Ovary (tissue), 9 donors: ENCODE measurements around the gene HBD. TPM values are rescaled to one million over a fixed set of nuclear protein-coding genes. Genes with fewer than 3 reads are reported as not detected.
"Not testable (repeated sequence)": the region's sequence is repeated elsewhere in the genome, so short reads cannot be mapped to it uniquely, and the experiment has no call there.

ENCODE experiments used
- DNase-seq, 5 donors: peaks; one replicate each; pipeline ENCODE4 v3.0.0-alpha.2; 2019 to 2020
- H3K27ac ChIP-seq, 2 donors: fragments of 200-600 bp; one replicate each; pipeline versions ENCODE4 v1.5.1 to v1.8.0; 2019 to 2022
- H3K27me3 ChIP-seq: fragments of 200-600 bp; one replicate; pipeline ENCODE4 v1.8.0; 2022
- H3K36me3 ChIP-seq: fragments of 200-600 bp; sonication (generic); one replicate; pipeline ENCODE4 v1.5.1; 2019
- H3K4me1 ChIP-seq: one replicate; pipeline ENCODE4 v1.8.1; 2013; ENCODE audit warnings: mild to moderate bottlenecking, moderate library complexity; ENCODE audit not compliant: insufficient read depth
- H3K4me3 ChIP-seq: fragments of 200-600 bp; sonication (generic); one replicate; pipeline ENCODE4 v1.5.1; 2017
- H3K9me3 ChIP-seq, 2 donors: fragments of 200-600 bp in 1 of 2; sonication (generic) in 1 of 2; one replicate each; pipeline versions ENCODE4 v1.5.1 to v1.8.1; 2013 to 2019; ENCODE audit warnings: mild to moderate bottlenecking in 1 of 2, moderate library complexity in 1 of 2
- EP300 ChIP-seq: sonication (generic); formaldehyde crosslinking; IDR thresholded peaks from one replicate; pipeline ENCODE4 v1.6.1; 2017; ENCODE audit warnings: antibody characterized with exemption
- POLR2A ChIP-seq: fragments of 450-650 bp; IDR thresholded peaks from one replicate; pipeline ENCODE4 v1.6.1; 2017; ENCODE audit warnings: antibody characterized with exemption, mild to moderate bottlenecking, moderate library complexity
- WGBS, 3 donors: extraction: QIAGEN DNeasy Blood & Tissue Kit in 1 of 3; methylation state at CpG; one replicate each; pipeline versions ENCODE4 v1.1.5 to v1.1.7; 2013 to 2017; 5-methylcytosine and 5-hydroxymethylcytosine counted together
- intact Hi-C, 4 donors: fragments of 100-400 bp; cut with DNase I; formaldehyde crosslinking; loops; one replicate each; pipeline versions ENCODE4 v1.11.0 to v1.15.1; 2022 to 2023
- polyA plus RNA-seq, 2 donors: library from polyadenylated mRNA; stranded (reverse); fragments of 200-250 nt in 1 of 2; fragments of 350-450 nt in 1 of 2; fragmentation: Illumina TruSeq in 1 of 2; extraction: RNeasy Lipid Tissue Mini Kit (QIAGEN cat#74804) in 1 of 2; gene quantifications; one replicate each; pipeline ENCODE4 v1.2.3, GENCODE V29; 2013 to 2014
- total RNA-seq, 7 donors: library from RNA; depleted of rRNA in 2 of 7; stranded (reverse); fragments of >200 nt in 2 of 7; fragmentation: NEBNext Ultra II Directional in 3 of 7; extraction: Animal tissue kit (Norgen Biotek cat#: 25700) in 3 of 7; gene quantifications; one replicate each; pipeline versions ENCODE4 v1.1.0 to v1.2.4, GENCODE V29; 2016 to 2023
- TF ChIP-seq, protein P1 (sequence below), 3 donors: fragments of 450-650 bp in 2 of 3; fragments of 200-600 bp in 1 of 3; IDR thresholded peaks; one replicate each; pipeline versions ENCODE4 v1.5.1 to v1.8.0; 2016 to 2022; ENCODE audit warnings: antibody characterized with exemption in 3 of 3, mild to moderate bottlenecking in 1 of 3
- donor health status: DM: no; HTN: no; CAD: no; lungs with moderate emphysema.
- donor health status: DM: no; HTN: no; CAD: no.
- donor health status: Bipolar disorder and iron deficiency.
- donor health status: DM: yes; HTN: yes; CAD: no.
- donor health status: DM: no; HTN: no; CAD: no.
- donor health status: DM: yes; HTN: yes; CAD: no.

Gene HBD
- total and polyA plus RNA-seq, 9 donors = 2.4 to 3.2 TPM; not detected in 7

DNA sequence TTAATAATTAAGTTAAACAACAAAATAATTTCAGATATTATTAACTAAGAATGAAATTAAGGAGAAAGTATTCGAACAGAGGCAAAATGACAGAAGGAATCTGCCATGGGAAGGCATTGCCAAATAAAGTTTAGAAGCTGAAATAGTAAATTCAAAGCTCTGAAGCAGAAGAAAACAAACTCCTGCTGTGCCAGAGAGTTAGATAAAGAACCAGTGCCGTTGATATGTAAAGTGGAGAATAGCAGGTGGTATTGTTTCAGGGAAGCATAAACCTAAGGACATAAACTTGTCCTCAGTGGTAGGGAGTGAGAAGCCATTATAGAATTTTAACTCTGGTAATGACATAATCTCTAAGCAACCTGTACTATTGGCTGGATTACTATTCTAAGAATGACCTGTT lies 23.0 kb upstream of the HBD start:
- no peak overlapping the region for H3K27ac ChIP-seq
- H3K4me3 ChIP-seq = no peak overlapping the region
- intact Hi-C loops = no loop called here
- TF ChIP-seq EP300 (no peak), POLR2A (no peak)
- TF ChIP-seq, protein P1, sequence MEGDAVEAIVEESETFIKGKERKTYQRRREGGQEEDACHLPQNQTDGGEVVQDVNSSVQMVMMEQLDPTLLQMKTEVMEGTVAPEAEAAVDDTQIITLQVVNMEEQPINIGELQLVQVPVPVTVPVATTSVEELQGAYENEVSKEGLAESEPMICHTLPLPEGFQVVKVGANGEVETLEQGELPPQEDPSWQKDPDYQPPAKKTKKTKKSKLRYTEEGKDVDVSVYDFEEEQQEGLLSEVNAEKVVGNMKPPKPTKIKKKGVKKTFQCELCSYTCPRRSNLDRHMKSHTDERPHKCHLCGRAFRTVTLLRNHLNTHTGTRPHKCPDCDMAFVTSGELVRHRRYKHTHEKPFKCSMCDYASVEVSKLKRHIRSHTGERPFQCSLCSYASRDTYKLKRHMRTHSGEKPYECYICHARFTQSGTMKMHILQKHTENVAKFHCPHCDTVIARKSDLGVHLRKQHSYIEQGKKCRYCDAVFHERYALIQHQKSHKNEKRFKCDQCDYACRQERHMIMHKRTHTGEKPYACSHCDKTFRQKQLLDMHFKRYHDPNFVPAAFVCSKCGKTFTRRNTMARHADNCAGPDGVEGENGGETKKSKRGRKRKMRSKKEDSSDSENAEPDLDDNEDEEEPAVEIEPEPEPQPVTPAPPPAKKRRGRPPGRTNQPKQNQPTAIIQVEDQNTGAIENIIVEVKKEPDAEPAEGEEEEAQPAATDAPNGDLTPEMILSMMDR (IDR thresholded peaks at IDR 0.05) = no peak
- H3K36me3 ChIP-seq = no peaks in the 10 kb centered on the region
- H3K4me1 ChIP-seq = no peaks in the 10 kb centered on the region
- no peaks in the 10 kb centered on the region for H3K27me3 ChIP-seq
- WGBS, 3 donors = 16 to 27% (median 19%) methylated on average over 2 of the region's 2 CpGs
- H3K9me3 ChIP-seq = no peaks in the 10 kb centered on the region
- DNase-seq = no peak

DNA sequence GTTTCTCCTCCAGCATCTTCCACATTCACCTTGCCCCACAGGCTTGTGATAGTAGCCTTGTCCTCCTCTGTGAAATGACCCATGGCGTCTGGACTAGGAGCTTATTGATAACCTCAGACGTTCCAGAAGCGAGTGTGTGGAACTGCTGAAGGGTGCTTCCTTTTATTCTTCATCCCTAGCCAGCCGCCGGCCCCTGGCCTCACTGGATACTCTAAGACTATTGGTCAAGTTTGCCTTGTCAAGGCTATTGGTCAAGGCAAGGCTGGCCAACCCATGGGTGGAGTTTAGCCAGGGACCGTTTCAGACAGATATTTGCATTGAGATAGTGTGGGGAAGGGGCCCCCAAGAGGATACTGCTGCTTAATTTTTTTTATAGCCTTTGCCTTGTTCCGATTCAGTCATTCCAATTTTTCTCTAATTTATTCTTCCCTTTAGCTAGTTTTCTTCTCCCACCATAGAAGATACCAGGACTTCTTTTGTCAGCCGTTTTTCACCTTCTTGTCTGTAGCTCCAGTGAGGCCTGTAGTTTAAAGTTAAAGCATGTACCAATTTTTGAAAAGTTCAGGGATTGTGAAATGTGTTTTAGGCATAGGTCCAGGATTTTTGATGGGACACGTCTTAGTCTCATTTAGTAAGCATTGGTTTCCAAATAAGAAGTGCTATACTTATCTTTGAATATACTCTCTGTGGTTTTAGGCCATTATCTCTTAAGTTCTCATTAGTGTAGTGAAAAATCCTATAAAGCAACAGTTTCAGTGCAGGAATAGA lies 20.5 kb upstream of the HBD start, which contains the start of gene HBG2:
HBG2 (minus strand) TSS at position 136 of the 768 bp plus-strand sequence; CDS start at position 83, 53 bp downstream.
- H3K27ac ChIP-seq, H3K9me3 ChIP-seq, H3K4me3 ChIP-seq, H3K27me3 ChIP-seq, intact Hi-C loops, H3K4me1 ChIP-seq, H3K36me3 ChIP-seq, DNase-seq: not testable (repeated sequence)
- WGBS, 3 donors = 23 to 38% (median 25%) methylated on average over 4 of the region's 9 CpGs

DNA sequence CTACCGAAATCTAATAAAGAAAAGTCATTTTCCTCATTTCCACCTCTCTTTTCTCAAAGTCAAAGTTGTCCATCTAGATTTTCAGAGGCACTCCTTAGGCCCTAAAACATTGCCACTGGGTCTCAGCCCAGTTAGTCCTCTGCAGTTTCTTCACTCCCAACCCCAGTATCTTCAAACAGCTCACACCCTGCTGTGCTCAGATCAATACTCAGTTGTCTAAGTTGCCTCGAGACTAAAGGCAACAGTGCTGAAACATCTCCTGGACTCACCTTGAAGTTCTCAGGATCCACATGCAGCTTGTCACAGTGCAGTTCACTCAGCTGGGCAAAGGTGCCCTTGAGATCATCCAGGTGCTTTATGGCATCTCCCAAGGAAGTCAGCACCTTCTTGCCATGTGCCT lies 19.7 kb upstream of the HBD start:
- H3K9me3 ChIP-seq, intact Hi-C loops, DNase-seq, H3K36me3 ChIP-seq, H3K27me3 ChIP-seq, H3K27ac ChIP-seq, H3K4me1 ChIP-seq, H3K4me3 ChIP-seq: not testable (repeated sequence)
- WGBS, 3 donors = 77 to 85% (median 84%) methylated on average over 2 of the region's 2 CpGs

- DNase-seq, H3K4me1 ChIP-seq, H3K4me3 ChIP-seq, intact Hi-C loops, H3K9me3 ChIP-seq, H3K27me3 ChIP-seq, H3K27ac ChIP-seq, H3K36me3 ChIP-seq: not testable (repeated sequence)
- WGBS, 3 donors = 43 to 84% (median 50%) methylated on average over 5 of the region's 5 CpGs
Measured at GRCh38 chr11:5253440-5253839, 19.2 kb upstream of the HBD start.

- Histone ChIP-seq H3K36me3 (no peaks in the 10 kb centered on the region), H3K4me3 (no peak overlapping the region), H3K27me3 (no peaks in the 10 kb centered on the region), H3K4me1 (no peaks in the 10 kb centered on the region), H3K9me3 (no peaks in the 10 kb centered on the region), H3K27ac (no peak overlapping the region)
- TF ChIP-seq, protein P1 (IDR thresholded peaks at IDR 0.05) = no peak
- TF ChIP-seq EP300 (no peak), POLR2A (no peak)
- WGBS, 3 donors = 46 to 57% (median 54%) methylated on average over 1 of the region's 1 CpG
- no peak for DNase-seq
- intact Hi-C loops = no loop called here
Measured at GRCh38 chr11:5252919-5253265, 18.6 kb upstream of the HBD start.

DNA sequence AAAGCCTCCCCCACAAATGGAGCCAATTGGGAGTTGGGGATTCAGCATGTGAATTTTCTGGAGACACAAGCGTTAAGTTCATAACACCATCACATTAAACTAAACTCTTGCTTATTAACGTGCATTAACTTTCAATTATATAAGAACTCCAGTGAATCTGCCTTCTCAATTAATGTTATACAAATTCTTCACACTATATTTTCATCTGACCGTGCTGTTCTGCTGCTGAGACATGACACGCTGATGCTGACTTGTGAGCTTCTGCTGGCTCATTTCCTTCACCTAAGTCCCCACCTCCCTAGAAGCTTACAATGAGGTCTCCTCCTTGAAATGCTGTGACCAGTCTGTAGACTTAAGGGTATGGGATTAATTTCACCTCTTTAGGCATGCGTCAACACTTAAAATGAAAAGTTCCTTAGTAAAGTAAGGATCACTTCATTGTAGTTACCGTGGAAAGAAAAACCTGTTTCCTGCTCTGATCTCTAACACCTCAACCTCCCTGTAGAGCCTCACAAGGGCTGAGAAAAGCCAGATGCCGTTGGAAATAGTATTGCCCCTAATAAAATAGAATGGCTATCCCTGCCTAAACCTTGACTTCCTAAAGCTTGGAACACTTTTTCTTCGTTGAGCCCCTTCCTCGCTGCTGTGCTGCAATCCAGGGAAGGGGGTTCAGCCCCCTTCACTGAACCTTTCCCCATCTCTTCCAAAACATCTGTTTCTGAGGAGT lies 18.1 kb upstream of the HBD start:
- no peaks in the 10 kb centered on the region for H3K27me3 ChIP-seq
- 47 to 50% (median 49%) methylated on average over 9 of the region's 9 CpGs for WGBS, 3 donors
- TF ChIP-seq EP300 (no peak), POLR2A (no peak)
- TF ChIP-seq, protein P1 (IDR thresholded peaks at IDR 0.05) = no peak
- no peak for DNase-seq
- no peak overlapping the region for H3K4me3 ChIP-seq
- no peak overlapping the region for H3K27ac ChIP-seq
- no peaks in the 10 kb centered on the region for H3K4me1 ChIP-seq
- intact Hi-C loops = no loop called here
- no peaks in the 10 kb centered on the region for H3K9me3 ChIP-seq
- H3K36me3 ChIP-seq = no peaks in the 10 kb centered on the region
